ENCODE data around the gene SP3. TPM values are rescaled to one million over a fixed set of nuclear protein-coding genes. Genes with fewer than 3 reads are reported as not detected.

The SP3 gene
- total and polyA plus RNA-seq, 2 experiments from 2014 or later, result 24.1 to 110 TPM

DNA sequence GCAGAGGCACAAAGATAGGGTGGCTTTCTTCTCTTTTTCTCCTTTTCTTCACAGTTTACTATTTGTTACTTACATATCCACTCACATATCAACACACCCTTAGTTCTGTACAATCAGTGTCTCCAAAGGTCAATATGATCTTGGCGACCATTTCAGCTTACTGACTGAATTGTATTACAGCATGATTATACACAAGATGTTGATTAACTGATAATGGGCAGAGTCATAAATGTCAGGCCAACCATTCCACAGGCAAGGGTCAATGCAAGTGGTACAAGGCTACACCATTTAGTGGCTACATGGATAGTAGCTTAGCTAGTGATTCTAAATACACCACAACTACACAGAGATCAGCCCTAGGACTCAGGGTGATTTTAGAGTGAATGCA lies 20.4 kb upstream of the SP3 start:
- no peak overlapping the region for H3K4me3 Mint-ChIP-seq
- DNase-seq (ENCODE audit: low spot score) (no peak), ATAC-seq (no peak)
- no peaks in the 10 kb centered on the region for H3K9me3 Mint-ChIP-seq
- Histone ChIP-seq H3K79me2 (replicated peaks; ENCODE audit: insufficient read depth) (no peaks in the 10 kb centered on the region), H3K9me2 (ENCODE audit: insufficient read depth) (no peaks in the 10 kb centered on the region), H4K20me1 (replicated peaks; ENCODE audit: insufficient read depth) (no peaks in the 10 kb centered on the region), H3K27me3 (ENCODE audit: insufficient read depth) (no peaks in the 10 kb centered on the region), H3K4me3 (no peak overlapping the region), H3K27ac (ENCODE audit: low read depth) (no peak overlapping the region), H2AFZ (no peak overlapping the region), H3F3A (replicated peaks; ENCODE audit: low read depth) (no peaks in the 10 kb centered on the region), H3K36me3 (ENCODE audit: insufficient read depth) (no peaks in the 10 kb centered on the region), H3K4me2 (no peak overlapping the region), H3K4me1 (ENCODE audit: insufficient read depth) (peaks cover 13% of the 10 kb centered on the region; the same call in 1 of the 2 replicates)
- no peaks in the 10 kb centered on the region for H3K27me3 Mint-ChIP-seq (ENCODE audit: insufficient read depth, low read depth, poor library complexity)
- H3K36me3 Mint-ChIP-seq (ENCODE audit: low read depth), result no peaks in the 10 kb centered on the region
- H3K27ac Mint-ChIP-seq, result no peak overlapping the region
- TF ChIP-seq ZNF114 (CRISPR knock-in tag; IDR thresholded peaks at IDR 0.05), result no peak
- TF ChIP-seq NANOG (IDR thresholded peaks at IDR 0.05; ENCODE audit: borderline replicate concordance), result no peak
- TF ChIP-seq JUNB (IDR thresholded peaks at IDR 0.05; ENCODE audit: unreplicated experiment), result no peak
- TF ChIP-seq, protein P1, sequence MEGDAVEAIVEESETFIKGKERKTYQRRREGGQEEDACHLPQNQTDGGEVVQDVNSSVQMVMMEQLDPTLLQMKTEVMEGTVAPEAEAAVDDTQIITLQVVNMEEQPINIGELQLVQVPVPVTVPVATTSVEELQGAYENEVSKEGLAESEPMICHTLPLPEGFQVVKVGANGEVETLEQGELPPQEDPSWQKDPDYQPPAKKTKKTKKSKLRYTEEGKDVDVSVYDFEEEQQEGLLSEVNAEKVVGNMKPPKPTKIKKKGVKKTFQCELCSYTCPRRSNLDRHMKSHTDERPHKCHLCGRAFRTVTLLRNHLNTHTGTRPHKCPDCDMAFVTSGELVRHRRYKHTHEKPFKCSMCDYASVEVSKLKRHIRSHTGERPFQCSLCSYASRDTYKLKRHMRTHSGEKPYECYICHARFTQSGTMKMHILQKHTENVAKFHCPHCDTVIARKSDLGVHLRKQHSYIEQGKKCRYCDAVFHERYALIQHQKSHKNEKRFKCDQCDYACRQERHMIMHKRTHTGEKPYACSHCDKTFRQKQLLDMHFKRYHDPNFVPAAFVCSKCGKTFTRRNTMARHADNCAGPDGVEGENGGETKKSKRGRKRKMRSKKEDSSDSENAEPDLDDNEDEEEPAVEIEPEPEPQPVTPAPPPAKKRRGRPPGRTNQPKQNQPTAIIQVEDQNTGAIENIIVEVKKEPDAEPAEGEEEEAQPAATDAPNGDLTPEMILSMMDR (conservative IDR thresholded peaks at IDR 0.05; ENCODE audit: low read depth in 2 of 2), result no peak
- no peak for TF ChIP-seq EZH2phosphoT487 (IDR thresholded peaks at IDR 0.05; ENCODE audit: unreplicated experiment)
- TF ChIP-seq STAT1 (IDR thresholded peaks at IDR 0.05; ENCODE audit: unreplicated experiment), result no peak
- TF ChIP-seq ETS1 (IDR thresholded peaks at IDR 0.05), result no peak
- TF ChIP-seq, protein P2, sequence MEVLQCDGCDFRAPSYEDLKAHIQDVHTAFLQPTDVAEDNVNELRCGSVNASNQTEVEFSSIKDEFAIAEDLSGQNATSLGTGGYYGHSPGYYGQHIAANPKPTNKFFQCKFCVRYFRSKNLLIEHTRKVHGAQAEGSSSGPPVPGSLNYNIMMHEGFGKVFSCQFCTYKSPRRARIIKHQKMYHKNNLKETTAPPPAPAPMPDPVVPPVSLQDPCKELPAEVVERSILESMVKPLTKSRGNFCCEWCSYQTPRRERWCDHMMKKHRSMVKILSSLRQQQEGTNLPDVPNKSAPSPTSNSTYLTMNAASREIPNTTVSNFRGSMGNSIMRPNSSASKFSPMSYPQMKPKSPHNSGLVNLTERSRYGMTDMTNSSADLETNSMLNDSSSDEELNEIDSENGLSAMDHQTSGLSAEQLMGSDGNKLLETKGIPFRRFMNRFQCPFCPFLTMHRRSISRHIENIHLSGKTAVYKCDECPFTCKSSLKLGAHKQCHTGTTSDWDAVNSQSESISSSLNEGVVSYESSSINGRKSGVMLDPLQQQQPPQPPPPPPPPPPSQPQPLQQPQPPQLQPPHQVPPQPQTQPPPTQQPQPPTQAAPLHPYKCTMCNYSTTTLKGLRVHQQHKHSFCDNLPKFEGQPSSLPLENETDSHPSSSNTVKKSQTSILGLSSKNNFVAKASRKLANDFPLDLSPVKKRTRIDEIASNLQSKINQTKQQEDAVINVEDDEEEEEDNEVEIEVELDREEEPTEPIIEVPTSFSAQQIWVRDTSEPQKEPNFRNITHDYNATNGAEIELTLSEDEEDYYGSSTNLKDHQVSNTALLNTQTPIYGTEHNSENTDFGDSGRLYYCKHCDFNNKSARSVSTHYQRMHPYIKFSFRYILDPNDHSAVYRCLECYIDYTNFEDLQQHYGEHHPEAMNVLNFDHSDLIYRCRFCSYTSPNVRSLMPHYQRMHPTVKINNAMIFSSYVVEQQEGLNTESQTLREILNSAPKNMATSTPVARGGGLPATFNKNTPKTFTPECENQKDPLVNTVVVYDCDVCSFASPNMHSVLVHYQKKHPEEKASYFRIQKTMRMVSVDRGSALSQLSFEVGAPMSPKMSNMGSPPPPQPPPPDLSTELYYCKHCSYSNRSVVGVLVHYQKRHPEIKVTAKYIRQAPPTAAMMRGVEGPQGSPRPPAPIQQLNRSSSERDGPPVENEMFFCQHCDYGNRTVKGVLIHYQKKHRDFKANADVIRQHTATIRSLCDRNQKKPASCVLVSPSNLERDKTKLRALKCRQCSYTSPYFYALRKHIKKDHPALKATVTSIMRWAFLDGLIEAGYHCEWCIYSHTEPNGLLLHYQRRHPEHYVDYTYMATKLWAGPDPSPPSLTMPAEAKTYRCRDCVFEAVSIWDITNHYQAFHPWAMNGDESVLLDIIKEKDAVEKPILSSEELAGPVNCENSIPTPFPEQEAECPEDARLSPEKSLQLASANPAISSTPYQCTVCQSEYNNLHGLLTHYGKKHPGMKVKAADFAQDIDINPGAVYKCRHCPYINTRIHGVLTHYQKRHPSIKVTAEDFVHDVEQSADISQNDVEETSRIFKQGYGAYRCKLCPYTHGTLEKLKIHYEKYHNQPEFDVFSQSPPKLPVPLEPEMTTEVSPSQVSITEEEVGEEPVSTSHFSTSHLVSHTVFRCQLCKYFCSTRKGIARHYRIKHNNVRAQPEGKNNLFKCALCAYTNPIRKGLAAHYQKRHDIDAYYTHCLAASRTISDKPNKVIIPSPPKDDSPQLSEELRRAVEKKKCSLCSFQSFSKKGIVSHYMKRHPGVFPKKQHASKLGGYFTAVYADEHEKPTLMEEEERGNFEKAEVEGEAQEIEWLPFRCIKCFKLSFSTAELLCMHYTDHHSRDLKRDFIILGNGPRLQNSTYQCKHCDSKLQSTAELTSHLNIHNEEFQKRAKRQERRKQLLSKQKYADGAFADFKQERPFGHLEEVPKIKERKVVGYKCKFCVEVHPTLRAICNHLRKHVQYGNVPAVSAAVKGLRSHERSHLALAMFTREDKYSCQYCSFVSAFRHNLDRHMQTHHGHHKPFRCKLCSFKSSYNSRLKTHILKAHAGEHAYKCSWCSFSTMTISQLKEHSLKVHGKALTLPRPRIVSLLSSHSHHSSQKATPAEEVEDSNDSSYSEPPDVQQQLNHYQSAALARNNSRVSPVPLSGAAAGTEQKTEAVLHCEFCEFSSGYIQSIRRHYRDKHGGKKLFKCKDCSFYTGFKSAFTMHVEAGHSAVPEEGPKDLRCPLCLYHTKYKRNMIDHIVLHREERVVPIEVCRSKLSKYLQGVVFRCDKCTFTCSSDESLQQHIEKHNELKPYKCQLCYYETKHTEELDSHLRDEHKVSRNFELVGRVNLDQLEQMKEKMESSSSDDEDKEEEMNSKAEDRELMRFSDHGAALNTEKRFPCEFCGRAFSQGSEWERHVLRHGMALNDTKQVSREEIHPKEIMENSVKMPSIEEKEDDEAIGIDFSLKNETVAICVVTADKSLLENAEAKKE (CRISPR knock-in tag; IDR thresholded peaks at IDR 0.05), result no peak
- no peak for TF ChIP-seq POLR2AphosphoS5 (IDR thresholded peaks at IDR 0.05; ENCODE audit: low read depth)
- no peak for TF ChIP-seq CREB1 (CRISPR knock-in tag; IDR thresholded peaks at IDR 0.05; ENCODE audit: low read depth)
- TF ChIP-seq, protein P3, sequence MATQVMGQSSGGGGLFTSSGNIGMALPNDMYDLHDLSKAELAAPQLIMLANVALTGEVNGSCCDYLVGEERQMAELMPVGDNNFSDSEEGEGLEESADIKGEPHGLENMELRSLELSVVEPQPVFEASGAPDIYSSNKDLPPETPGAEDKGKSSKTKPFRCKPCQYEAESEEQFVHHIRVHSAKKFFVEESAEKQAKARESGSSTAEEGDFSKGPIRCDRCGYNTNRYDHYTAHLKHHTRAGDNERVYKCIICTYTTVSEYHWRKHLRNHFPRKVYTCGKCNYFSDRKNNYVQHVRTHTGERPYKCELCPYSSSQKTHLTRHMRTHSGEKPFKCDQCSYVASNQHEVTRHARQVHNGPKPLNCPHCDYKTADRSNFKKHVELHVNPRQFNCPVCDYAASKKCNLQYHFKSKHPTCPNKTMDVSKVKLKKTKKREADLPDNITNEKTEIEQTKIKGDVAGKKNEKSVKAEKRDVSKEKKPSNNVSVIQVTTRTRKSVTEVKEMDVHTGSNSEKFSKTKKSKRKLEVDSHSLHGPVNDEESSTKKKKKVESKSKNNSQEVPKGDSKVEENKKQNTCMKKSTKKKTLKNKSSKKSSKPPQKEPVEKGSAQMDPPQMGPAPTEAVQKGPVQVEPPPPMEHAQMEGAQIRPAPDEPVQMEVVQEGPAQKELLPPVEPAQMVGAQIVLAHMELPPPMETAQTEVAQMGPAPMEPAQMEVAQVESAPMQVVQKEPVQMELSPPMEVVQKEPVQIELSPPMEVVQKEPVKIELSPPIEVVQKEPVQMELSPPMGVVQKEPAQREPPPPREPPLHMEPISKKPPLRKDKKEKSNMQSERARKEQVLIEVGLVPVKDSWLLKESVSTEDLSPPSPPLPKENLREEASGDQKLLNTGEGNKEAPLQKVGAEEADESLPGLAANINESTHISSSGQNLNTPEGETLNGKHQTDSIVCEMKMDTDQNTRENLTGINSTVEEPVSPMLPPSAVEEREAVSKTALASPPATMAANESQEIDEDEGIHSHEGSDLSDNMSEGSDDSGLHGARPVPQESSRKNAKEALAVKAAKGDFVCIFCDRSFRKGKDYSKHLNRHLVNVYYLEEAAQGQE (IDR thresholded peaks at IDR 0.05; ENCODE audit: unreplicated experiment), result no peak
- no peak for TF ChIP-seq ZNF331 (CRISPR knock-in tag; IDR thresholded peaks at IDR 0.05; ENCODE audit: low read depth)
- no peak for TF ChIP-seq EZH2 (IDR thresholded peaks at IDR 0.05; ENCODE audit: low read depth, unreplicated experiment)
- H3K4me1 Mint-ChIP-seq, result peaks cover 22% of the 10 kb centered on the region

Data from GM23338 (cell line).